Measurements from ENCODE around the gene DACH1. TPM values are rescaled to one million over a fixed set of nuclear protein-coding genes. Genes with fewer than 3 reads are reported as not detected.

DACH1 gene
- total RNA-seq, 1 donor from 2014 or later: 1.6 TPM

DNA sequence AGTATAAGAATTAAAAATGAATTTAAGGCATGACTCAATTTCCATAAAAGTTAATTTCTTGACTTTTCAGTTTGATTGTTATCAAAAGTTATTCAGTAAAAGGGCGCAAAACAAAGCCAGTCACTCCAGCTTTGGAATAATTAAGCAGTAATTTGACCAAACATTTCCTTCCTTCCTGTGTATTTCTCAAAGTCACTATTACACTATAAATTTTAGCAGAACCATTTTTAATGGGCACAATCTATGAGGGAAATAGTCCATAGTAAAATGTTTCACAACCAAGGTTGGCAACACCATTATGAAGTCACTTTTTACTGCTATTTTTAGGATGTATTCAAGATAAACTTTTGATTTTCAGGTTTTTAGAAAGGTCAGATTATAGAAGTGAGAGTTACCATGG lies 91.0 kb downstream of the DACH1 start:
- Mint-ChIP-seq H3K27me3 (ENCODE audit: low read depth, unreplicated experiment) (no peaks in the 10 kb centered on the region), H3K27ac (ENCODE audit: unreplicated experiment) (no peak overlapping the region), H3K9me3 (ENCODE audit: unreplicated experiment) (no peaks in the 10 kb centered on the region), H3K36me3 (ENCODE audit: low read depth, unreplicated experiment) (no peaks in the 10 kb centered on the region), H3K4me3 (ENCODE audit: unreplicated experiment) (no peak overlapping the region), H3K4me1 (ENCODE audit: low read depth, unreplicated experiment) (no peaks in the 10 kb centered on the region)
- H3K4me1 ChIP-seq (ENCODE audit: insufficient read depth, low read length): no peaks in the 10 kb centered on the region
- no peaks in the 10 kb centered on the region for H3K9me3 ChIP-seq (ENCODE audit: insufficient read depth, low read depth, low read length)
- H3K79me2 ChIP-seq (ENCODE audit: insufficient read depth, low read length): no peaks in the 10 kb centered on the region
- no peak for DNase-seq (ENCODE audit: low read depth)
- H3K4me2 ChIP-seq (ENCODE audit: low read length): no peak overlapping the region
- H4K20me1 ChIP-seq (ENCODE audit: insufficient read depth, low read length): no peaks in the 10 kb centered on the region
- no peak for TF ChIP-seq EZH2 (IDR thresholded peaks at IDR 0.05; ENCODE audit: insufficient read depth, low read length)
- TF ChIP-seq, protein P1, sequence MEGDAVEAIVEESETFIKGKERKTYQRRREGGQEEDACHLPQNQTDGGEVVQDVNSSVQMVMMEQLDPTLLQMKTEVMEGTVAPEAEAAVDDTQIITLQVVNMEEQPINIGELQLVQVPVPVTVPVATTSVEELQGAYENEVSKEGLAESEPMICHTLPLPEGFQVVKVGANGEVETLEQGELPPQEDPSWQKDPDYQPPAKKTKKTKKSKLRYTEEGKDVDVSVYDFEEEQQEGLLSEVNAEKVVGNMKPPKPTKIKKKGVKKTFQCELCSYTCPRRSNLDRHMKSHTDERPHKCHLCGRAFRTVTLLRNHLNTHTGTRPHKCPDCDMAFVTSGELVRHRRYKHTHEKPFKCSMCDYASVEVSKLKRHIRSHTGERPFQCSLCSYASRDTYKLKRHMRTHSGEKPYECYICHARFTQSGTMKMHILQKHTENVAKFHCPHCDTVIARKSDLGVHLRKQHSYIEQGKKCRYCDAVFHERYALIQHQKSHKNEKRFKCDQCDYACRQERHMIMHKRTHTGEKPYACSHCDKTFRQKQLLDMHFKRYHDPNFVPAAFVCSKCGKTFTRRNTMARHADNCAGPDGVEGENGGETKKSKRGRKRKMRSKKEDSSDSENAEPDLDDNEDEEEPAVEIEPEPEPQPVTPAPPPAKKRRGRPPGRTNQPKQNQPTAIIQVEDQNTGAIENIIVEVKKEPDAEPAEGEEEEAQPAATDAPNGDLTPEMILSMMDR (IDR thresholded peaks at IDR 0.05; ENCODE audit: insufficient read depth, low read depth, low read length): no peak
- no peak overlapping the region for H3K27ac ChIP-seq (ENCODE audit: low read depth, low read length)
- no peak overlapping the region for H3K4me3 ChIP-seq (ENCODE audit: insufficient read depth, low read depth, low read length)
- H3K36me3 ChIP-seq (ENCODE audit: insufficient read depth, low read length): no peaks in the 10 kb centered on the region
- no peak overlapping the region for H3K9ac ChIP-seq (ENCODE audit: low read length)
- H2AFZ ChIP-seq (ENCODE audit: low read depth, low read length): no peak overlapping the region
- no peaks in the 10 kb centered on the region for H3K27me3 ChIP-seq (ENCODE audit: insufficient read depth, low read length)
- FAIRE-seq: no peak

DNA sequence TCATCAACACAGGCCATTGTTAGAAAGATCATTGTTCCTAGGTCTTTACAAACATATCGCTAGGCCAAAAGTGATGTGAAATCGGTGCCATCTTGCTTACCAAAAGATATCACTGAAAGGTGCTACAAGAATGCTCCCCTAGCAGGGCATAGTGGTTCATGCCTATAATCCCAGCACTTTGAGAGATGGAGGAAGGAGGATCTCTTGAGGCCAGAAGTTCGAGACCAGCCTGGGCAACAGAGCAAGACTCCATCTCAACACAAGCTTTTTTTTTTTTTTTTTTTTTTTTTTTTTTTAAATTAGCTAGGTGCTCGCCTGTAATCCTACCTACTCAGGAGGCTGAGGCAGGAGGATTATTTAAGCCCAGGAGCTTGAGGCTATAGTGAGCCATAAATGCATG lies 92.1 kb downstream of the DACH1 start:
- Mint-ChIP-seq H3K27ac (ENCODE audit: unreplicated experiment) (no peak overlapping the region), H3K4me3 (ENCODE audit: unreplicated experiment) (no peak overlapping the region), H3K27me3 (ENCODE audit: low read depth, unreplicated experiment) (no peaks in the 10 kb centered on the region), H3K9me3 (ENCODE audit: unreplicated experiment) (no peaks in the 10 kb centered on the region), H3K4me1 (ENCODE audit: low read depth, unreplicated experiment) (peaks cover 1% of the 10 kb centered on the region), H3K36me3 (ENCODE audit: low read depth, unreplicated experiment) (no peaks in the 10 kb centered on the region)
- TF ChIP-seq EZH2 (IDR thresholded peaks at IDR 0.05; ENCODE audit: insufficient read depth, low read length): no peak
- TF ChIP-seq, protein P1 (IDR thresholded peaks at IDR 0.05; ENCODE audit: insufficient read depth, low read depth, low read length): no peak
- Histone ChIP-seq H3K27ac (ENCODE audit: low read depth, low read length) (no peak overlapping the region), H3K4me3 (ENCODE audit: insufficient read depth, low read depth, low read length) (no peak overlapping the region), H3K36me3 (ENCODE audit: insufficient read depth, low read length) (no peaks in the 10 kb centered on the region), H2AFZ (ENCODE audit: low read depth, low read length) (no peak overlapping the region), H3K79me2 (ENCODE audit: insufficient read depth, low read length) (no peaks in the 10 kb centered on the region), H3K4me2 (ENCODE audit: low read length) (no peak overlapping the region), H4K20me1 (ENCODE audit: insufficient read depth, low read length) (no peaks in the 10 kb centered on the region), H3K27me3 (ENCODE audit: insufficient read depth, low read length) (no peaks in the 10 kb centered on the region), H3K9ac (ENCODE audit: low read length) (no peak overlapping the region), H3K4me1 (ENCODE audit: insufficient read depth, low read length) (no peaks in the 10 kb centered on the region), H3K9me3 (ENCODE audit: insufficient read depth, low read depth, low read length) (no peaks in the 10 kb centered on the region)
- no peak for FAIRE-seq
- no peak for DNase-seq (ENCODE audit: low read depth)

DNA sequence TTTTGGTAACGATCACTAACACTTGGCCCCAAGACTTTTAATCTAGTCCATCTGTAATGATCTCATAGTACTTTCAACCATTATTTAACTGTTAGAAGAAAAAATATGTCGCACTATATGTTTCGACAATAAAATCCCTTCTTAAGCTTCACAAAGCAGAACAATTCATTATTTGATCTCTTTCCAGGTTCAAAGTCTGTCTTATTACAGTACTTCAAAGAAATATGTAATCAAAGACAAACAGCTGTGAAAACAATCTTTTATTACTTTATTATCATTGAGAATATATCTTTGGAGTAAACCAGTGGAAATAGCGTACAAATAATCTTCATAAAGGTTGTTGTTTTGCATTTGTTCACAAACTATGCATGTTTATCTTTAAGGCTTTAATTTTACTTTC lies 93.5 kb downstream of the DACH1 start:
- Histone ChIP-seq H3K9ac (ENCODE audit: low read length) (no peak overlapping the region), H3K9me3 (ENCODE audit: insufficient read depth, low read depth, low read length) (no peaks in the 10 kb centered on the region), H3K36me3 (ENCODE audit: insufficient read depth, low read length) (no peaks in the 10 kb centered on the region), H2AFZ (ENCODE audit: low read depth, low read length) (no peak overlapping the region), H3K27ac (ENCODE audit: low read depth, low read length) (no peak overlapping the region), H4K20me1 (ENCODE audit: insufficient read depth, low read length) (no peaks in the 10 kb centered on the region), H3K79me2 (ENCODE audit: insufficient read depth, low read length) (no peaks in the 10 kb centered on the region), H3K27me3 (ENCODE audit: insufficient read depth, low read length) (no peaks in the 10 kb centered on the region), H3K4me2 (ENCODE audit: low read length) (no peak overlapping the region), H3K4me3 (ENCODE audit: insufficient read depth, low read depth, low read length) (no peak overlapping the region), H3K4me1 (ENCODE audit: insufficient read depth, low read length) (no peaks in the 10 kb centered on the region)
- Mint-ChIP-seq H3K36me3 (ENCODE audit: low read depth, unreplicated experiment) (no peaks in the 10 kb centered on the region), H3K4me1 (ENCODE audit: low read depth, unreplicated experiment) (peaks cover 1% of the 10 kb centered on the region), H3K27ac (ENCODE audit: unreplicated experiment) (no peak overlapping the region), H3K4me3 (ENCODE audit: unreplicated experiment) (no peak overlapping the region), H3K9me3 (ENCODE audit: unreplicated experiment) (no peaks in the 10 kb centered on the region), H3K27me3 (ENCODE audit: low read depth, unreplicated experiment) (no peaks in the 10 kb centered on the region)
- no peak for FAIRE-seq
- DNase-seq (ENCODE audit: low read depth): no peak
- no peak for TF ChIP-seq EZH2 (IDR thresholded peaks at IDR 0.05; ENCODE audit: insufficient read depth, low read length)
- TF ChIP-seq, protein P1 (IDR thresholded peaks at IDR 0.05; ENCODE audit: insufficient read depth, low read depth, low read length): no peak
